Measurements from ENCODE around the gene KSR2.
A peak's percentile ranks its signal among the peaks of the same experiment; 100 is the strongest.

The KSR2 gene

GRCh38 chr12:117970334-117970733, 1.5 kb upstream of the KSR2 start:
- DNase-seq, result no peak
- H3K9me3 ChIP-seq (ENCODE audit: control insufficient read depth, low read length), result peaks cover 14% of the 10 kb centered on the region
- H2BK15ac ChIP-seq (ENCODE audit: low read depth, poor library complexity, severe bottlenecking), result no peak overlapping the region
- WGBS, result 76% methylated on average over 4 of the region's 4 CpGs
- no peak overlapping the region for H3K4ac ChIP-seq (ENCODE audit: low read depth in 1 of 2, low read length in 2 of 2)
- H3K4me3 ChIP-seq (ENCODE audit: insufficient read depth in 1 of 2, low read depth in 1 of 2, low read length in 2 of 2), result no peak overlapping the region
- no peak overlapping the region for H2BK120ac ChIP-seq (ENCODE audit: low read depth, low read length)
- H2BK12ac ChIP-seq (ENCODE audit: low read length in 2 of 2), result no peak overlapping the region
- H2AFZ ChIP-seq (ENCODE audit: low read depth, low read length), result no peak overlapping the region
- H4K8ac ChIP-seq (ENCODE audit: low read length), result no peak overlapping the region
- no peak overlapping the region for H3K4me2 ChIP-seq (ENCODE audit: low read length, poor library complexity, severe bottlenecking)
- no peak overlapping the region for H3K18ac ChIP-seq (ENCODE audit: low read depth in 1 of 2, low read length in 2 of 2)
- H3K36me3 ChIP-seq (ENCODE audit: control insufficient read depth in 1 of 2, insufficient read depth in 2 of 2, low read depth in 1 of 2, low read length in 2 of 2), result peaks cover 0 to 3% of the 10 kb centered on the region in 2 experiments
- H2AK5ac ChIP-seq (ENCODE audit: low read length, severe bottlenecking), result no peak overlapping the region
- no peak overlapping the region for H4K91ac ChIP-seq (ENCODE audit: low read length)
- H3K9ac ChIP-seq (ENCODE audit: low read length), result no peak overlapping the region
- no peak overlapping the region for H3K23ac ChIP-seq (ENCODE audit: low read length in 2 of 2)
- no peak overlapping the region for H2BK5ac ChIP-seq (ENCODE audit: low read depth, low read length, poor library complexity, severe bottlenecking)
- H3K14ac ChIP-seq (ENCODE audit: low read length in 2 of 2), result no peak overlapping the region
- H3K27me3 ChIP-seq (ENCODE audit: control insufficient read depth in 1 of 2, insufficient read depth in 1 of 2, low read length in 2 of 2), result peaks cover 57 to 61% of the 10 kb centered on the region in 2 experiments
- no peaks in the 10 kb centered on the region for H3K79me1 ChIP-seq (replicated peaks; ENCODE audit: low read length, poor library complexity, severe bottlenecking)
- peaks cover 9% of the 10 kb centered on the region for H3K4me1 ChIP-seq (ENCODE audit: control insufficient read depth, insufficient read depth, low read depth, low read length)
- H3K27ac ChIP-seq (ENCODE audit: low read length, poor library complexity, severe bottlenecking), result no peak overlapping the region

- no peak for DNase-seq
- Histone ChIP-seq H3K27ac (ENCODE audit: low read length, poor library complexity, severe bottlenecking) (no peak overlapping the region), H3K9me3 (ENCODE audit: control insufficient read depth, low read length) (peaks cover 19% of the 10 kb centered on the region), H2BK120ac (ENCODE audit: low read depth, low read length) (no peak overlapping the region), H3K4me2 (ENCODE audit: low read length, poor library complexity, severe bottlenecking) (peak overlapping the region; percentile 99), H2AFZ (ENCODE audit: low read depth, low read length) (no peak overlapping the region), H4K8ac (ENCODE audit: low read length) (no peak overlapping the region), H2AK5ac (ENCODE audit: low read length, severe bottlenecking) (no peak overlapping the region), H3K36me3 (ENCODE audit: control insufficient read depth in 1 of 2, insufficient read depth in 2 of 2, low read depth in 1 of 2, low read length in 2 of 2) (peaks cover 0 to 3% of the 10 kb centered on the region in 2 experiments), H3K14ac (ENCODE audit: low read length in 2 of 2) (no peak overlapping the region), H3K79me1 (replicated peaks; ENCODE audit: low read length, poor library complexity, severe bottlenecking) (no peaks in the 10 kb centered on the region), H3K23ac (ENCODE audit: low read length in 2 of 2) (no peak overlapping the region), H4K91ac (ENCODE audit: low read length) (no peak overlapping the region), H2BK15ac (ENCODE audit: low read depth, poor library complexity, severe bottlenecking) (no peak overlapping the region), H3K9ac (ENCODE audit: low read length) (no peak overlapping the region), H2BK12ac (ENCODE audit: low read length in 2 of 2) (no peak overlapping the region), H3K4me1 (ENCODE audit: control insufficient read depth, insufficient read depth, low read depth, low read length) (peaks cover 9% of the 10 kb centered on the region), H2BK5ac (ENCODE audit: low read depth, low read length, poor library complexity, severe bottlenecking) (no peak overlapping the region), H3K18ac (ENCODE audit: low read depth in 1 of 2, low read length in 2 of 2) (no peak overlapping the region), H3K4ac (ENCODE audit: low read depth in 1 of 2, low read length in 2 of 2) (no peak overlapping the region), H3K27me3 (ENCODE audit: control insufficient read depth in 1 of 2, insufficient read depth in 1 of 2, low read length in 2 of 2) (peaks cover 64 to 66% of the 10 kb centered on the region in 2 experiments), H3K4me3 (ENCODE audit: insufficient read depth in 1 of 2, low read depth in 1 of 2, low read length in 2 of 2) (peak overlapping the region; percentile 59 to 62)
- WGBS, result 2% methylated on average over 2 of the region's 10 CpGs
Observed at GRCh38 chr12:117968151-117968789, 520 bp downstream of the KSR2 start.

DNA sequence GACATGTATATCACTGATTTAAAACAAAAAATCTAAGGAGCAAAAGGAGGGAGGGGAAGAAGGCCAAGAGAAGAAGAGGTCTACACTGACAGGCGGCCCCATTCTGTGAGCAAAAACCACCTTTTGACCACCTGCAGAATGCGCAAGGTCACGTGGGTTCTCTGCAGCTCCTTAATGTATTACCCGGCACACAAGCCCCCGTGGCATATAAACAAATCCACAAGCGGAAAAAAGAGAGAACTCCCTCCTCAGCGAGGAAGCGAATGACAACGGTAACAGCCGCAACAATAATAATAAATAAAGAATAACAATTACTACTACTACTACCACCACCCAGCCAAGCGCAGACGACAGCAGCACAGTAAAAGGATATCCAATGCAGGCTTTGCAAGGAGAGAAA, 1.3 kb downstream of the KSR2 start:
- H3K23ac ChIP-seq (ENCODE audit: low read length in 2 of 2), result no peak overlapping the region
- WGBS, result 20% methylated on average over 10 of the region's 12 CpGs
- peaks cover 19% of the 10 kb centered on the region for H3K9me3 ChIP-seq (ENCODE audit: control insufficient read depth, low read length)
- H3K4ac ChIP-seq (ENCODE audit: low read depth in 1 of 2, low read length in 2 of 2), result no peak overlapping the region
- no peak overlapping the region for H2BK15ac ChIP-seq (ENCODE audit: low read depth, poor library complexity, severe bottlenecking)
- no peak overlapping the region for H2BK5ac ChIP-seq (ENCODE audit: low read depth, low read length, poor library complexity, severe bottlenecking)
- H4K91ac ChIP-seq (ENCODE audit: low read length), result no peak overlapping the region
- H3K18ac ChIP-seq (ENCODE audit: low read depth in 1 of 2, low read length in 2 of 2), result no peak overlapping the region
- H2BK120ac ChIP-seq (ENCODE audit: low read depth, low read length), result no peak overlapping the region
- peaks cover 64 to 66% of the 10 kb centered on the region in 2 experiments for H3K27me3 ChIP-seq (ENCODE audit: control insufficient read depth in 1 of 2, insufficient read depth in 1 of 2, low read length in 2 of 2)
- no peak overlapping the region for H3K27ac ChIP-seq (ENCODE audit: low read length, poor library complexity, severe bottlenecking)
- H3K4me3 ChIP-seq (ENCODE audit: insufficient read depth in 1 of 2, low read depth in 1 of 2, low read length in 2 of 2), result no peak overlapping the region
- peaks cover 9% of the 10 kb centered on the region for H3K4me1 ChIP-seq (ENCODE audit: control insufficient read depth, insufficient read depth, low read depth, low read length)
- H3K14ac ChIP-seq (ENCODE audit: low read length in 2 of 2), result no peak overlapping the region
- H4K8ac ChIP-seq (ENCODE audit: low read length), result no peak overlapping the region
- H3K9ac ChIP-seq (ENCODE audit: low read length), result no peak overlapping the region
- no peaks in the 10 kb centered on the region for H3K79me1 ChIP-seq (replicated peaks; ENCODE audit: low read length, poor library complexity, severe bottlenecking)
- H2AFZ ChIP-seq (ENCODE audit: low read depth, low read length), result no peak overlapping the region
- peaks cover 0 to 3% of the 10 kb centered on the region in 2 experiments for H3K36me3 ChIP-seq (ENCODE audit: control insufficient read depth in 1 of 2, insufficient read depth in 2 of 2, low read depth in 1 of 2, low read length in 2 of 2)
- no peak overlapping the region for H2BK12ac ChIP-seq (ENCODE audit: low read length in 2 of 2)
- no peak overlapping the region for H3K4me2 ChIP-seq (ENCODE audit: low read length, poor library complexity, severe bottlenecking)
- H2AK5ac ChIP-seq (ENCODE audit: low read length, severe bottlenecking), result no peak overlapping the region
- DNase-seq, result no peak

DNA sequence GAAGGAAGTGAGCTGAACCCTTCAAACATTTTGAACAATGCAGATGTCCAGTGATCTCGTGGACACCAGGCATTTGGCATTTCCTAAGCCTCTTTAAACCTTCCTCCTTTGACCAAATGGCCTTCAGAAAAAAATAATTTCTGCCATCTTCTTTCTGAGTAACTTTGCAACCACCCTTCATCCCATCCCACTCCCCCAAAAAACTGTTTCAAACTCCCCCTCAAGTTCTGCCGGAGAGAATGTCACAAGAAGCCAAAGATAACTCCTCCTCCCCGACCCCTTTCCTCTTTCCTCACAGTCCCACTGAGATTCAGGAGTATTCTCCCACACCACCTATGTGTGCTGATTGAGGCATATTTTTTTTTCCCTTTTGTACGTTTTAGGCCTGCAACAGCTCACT, 1.7 kb downstream of the KSR2 start:
- no peak for DNase-seq
- Histone ChIP-seq H3K27me3 (ENCODE audit: control insufficient read depth in 1 of 2, insufficient read depth in 1 of 2, low read length in 2 of 2) (peaks cover 60 to 64% of the 10 kb centered on the region in 2 experiments), H2BK5ac (ENCODE audit: low read depth, low read length, poor library complexity, severe bottlenecking) (no peak overlapping the region), H2BK12ac (ENCODE audit: low read length in 2 of 2) (no peak overlapping the region), H3K27ac (ENCODE audit: low read length, poor library complexity, severe bottlenecking) (no peak overlapping the region), H3K36me3 (ENCODE audit: control insufficient read depth in 1 of 2, insufficient read depth in 2 of 2, low read depth in 1 of 2, low read length in 2 of 2) (peaks cover 0 to 3% of the 10 kb centered on the region in 2 experiments), H3K4me2 (ENCODE audit: low read length, poor library complexity, severe bottlenecking) (no peak overlapping the region), H3K9me3 (ENCODE audit: control insufficient read depth, low read length) (peaks cover 16% of the 10 kb centered on the region), H2AFZ (ENCODE audit: low read depth, low read length) (no peak overlapping the region), H4K8ac (ENCODE audit: low read length) (no peak overlapping the region), H3K23ac (ENCODE audit: low read length in 2 of 2) (no peak overlapping the region), H3K79me1 (replicated peaks; ENCODE audit: low read length, poor library complexity, severe bottlenecking) (no peaks in the 10 kb centered on the region), H3K4me1 (ENCODE audit: control insufficient read depth, insufficient read depth, low read depth, low read length) (peaks cover 9% of the 10 kb centered on the region), H4K91ac (ENCODE audit: low read length) (no peak overlapping the region), H3K9ac (ENCODE audit: low read length) (no peak overlapping the region), H3K4ac (ENCODE audit: low read depth in 1 of 2, low read length in 2 of 2) (no peak overlapping the region), H2BK120ac (ENCODE audit: low read depth, low read length) (no peak overlapping the region), H2AK5ac (ENCODE audit: low read length, severe bottlenecking) (no peak overlapping the region), H3K18ac (ENCODE audit: low read depth in 1 of 2, low read length in 2 of 2) (no peak overlapping the region), H3K4me3 (ENCODE audit: insufficient read depth in 1 of 2, low read depth in 1 of 2, low read length in 2 of 2) (no peak overlapping the region), H2BK15ac (ENCODE audit: low read depth, poor library complexity, severe bottlenecking) (no peak overlapping the region), H3K14ac (ENCODE audit: low read length in 2 of 2) (no peak overlapping the region)
- 29% methylated on average over 3 of the region's 4 CpGs for WGBS

Measured in mesenchymal stem cell (in vitro differentiated cells and primary cell).